WERI-Rb-1 (cell line): ENCODE data around the gene TMIGD3.

Experiments
- DNase-seq: peaks from one replicate; pipeline ENCODE4 v3.0.0-alpha.2; 2020
- H3K27ac ChIP-seq: fragments of 250-450 bp; sonication (Bioruptor Pico); 2 replicates; pipeline ENCODE4 v1.5.1; 2020; ENCODE audit warnings: mild to moderate bottlenecking, moderate library complexity
- H3K27me3 ChIP-seq: fragments of 250-450 bp; sonication (Bioruptor Pico); 2 replicates; pipeline ENCODE4 v1.5.1; 2021; ENCODE audit warnings: mild to moderate bottlenecking, low read depth, moderate library complexity; ENCODE audit not compliant: insufficient read depth, severe bottlenecking
- H3K36me3 ChIP-seq: fragments of 250-450 bp; sonication (Bioruptor Pico); 2 replicates; pipeline ENCODE4 v1.5.1; 2020; ENCODE audit warnings: mild to moderate bottlenecking, moderate library complexity
- H3K4me3 ChIP-seq: 2 replicates; pipeline ENCODE4 v1.5.1; 2011; ENCODE audit warnings: low read depth, mild to moderate bottlenecking, control low read depth, low read length
- H3K9me3 ChIP-seq: fragments of 250-450 bp; sonication (Bioruptor Pico); 2 replicates; pipeline ENCODE4 v1.5.1; 2021; ENCODE audit warnings: mild to moderate bottlenecking, moderate library complexity; ENCODE audit not compliant: severe bottlenecking
- TF ChIP-seq, protein P1 (sequence below): IDR thresholded peaks from 2 replicates; pipeline ENCODE4 v1.5.1; 2011; ENCODE audit warnings: low read depth, mild to moderate bottlenecking, control low read depth, inconsistent platforms, low read length

Gene TMIGD3

DNA sequence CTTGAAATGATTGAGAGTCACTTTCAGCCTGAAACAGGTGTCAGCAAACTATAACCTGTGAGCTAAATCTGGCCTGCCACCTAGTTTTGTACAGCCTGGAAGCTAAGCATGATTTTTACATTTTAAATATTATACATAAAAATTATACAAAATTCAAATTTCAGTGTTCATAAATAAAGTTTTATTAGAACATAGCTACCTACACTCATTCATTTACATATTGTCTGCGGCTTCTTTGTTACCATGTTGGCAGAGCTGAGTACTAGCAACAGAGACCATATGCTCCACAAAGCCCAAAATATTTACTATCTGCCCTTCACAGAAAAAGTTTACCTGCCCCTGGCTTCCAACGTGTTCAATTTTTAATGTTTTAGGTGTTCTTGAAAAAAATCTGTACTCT lies 37.7 kb downstream of the TMIGD3 start:
- Histone ChIP-seq H3K27me3 (no peaks in the 10 kb centered on the region), H3K27ac (no peak overlapping the region), H3K4me3 (no peak overlapping the region), H3K9me3 (no peaks in the 10 kb centered on the region), H3K36me3 (peaks cover 11% of the 10 kb centered on the region)
- DNase-seq = no peak
- TF ChIP-seq, protein P1, sequence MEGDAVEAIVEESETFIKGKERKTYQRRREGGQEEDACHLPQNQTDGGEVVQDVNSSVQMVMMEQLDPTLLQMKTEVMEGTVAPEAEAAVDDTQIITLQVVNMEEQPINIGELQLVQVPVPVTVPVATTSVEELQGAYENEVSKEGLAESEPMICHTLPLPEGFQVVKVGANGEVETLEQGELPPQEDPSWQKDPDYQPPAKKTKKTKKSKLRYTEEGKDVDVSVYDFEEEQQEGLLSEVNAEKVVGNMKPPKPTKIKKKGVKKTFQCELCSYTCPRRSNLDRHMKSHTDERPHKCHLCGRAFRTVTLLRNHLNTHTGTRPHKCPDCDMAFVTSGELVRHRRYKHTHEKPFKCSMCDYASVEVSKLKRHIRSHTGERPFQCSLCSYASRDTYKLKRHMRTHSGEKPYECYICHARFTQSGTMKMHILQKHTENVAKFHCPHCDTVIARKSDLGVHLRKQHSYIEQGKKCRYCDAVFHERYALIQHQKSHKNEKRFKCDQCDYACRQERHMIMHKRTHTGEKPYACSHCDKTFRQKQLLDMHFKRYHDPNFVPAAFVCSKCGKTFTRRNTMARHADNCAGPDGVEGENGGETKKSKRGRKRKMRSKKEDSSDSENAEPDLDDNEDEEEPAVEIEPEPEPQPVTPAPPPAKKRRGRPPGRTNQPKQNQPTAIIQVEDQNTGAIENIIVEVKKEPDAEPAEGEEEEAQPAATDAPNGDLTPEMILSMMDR = no peak

DNA sequence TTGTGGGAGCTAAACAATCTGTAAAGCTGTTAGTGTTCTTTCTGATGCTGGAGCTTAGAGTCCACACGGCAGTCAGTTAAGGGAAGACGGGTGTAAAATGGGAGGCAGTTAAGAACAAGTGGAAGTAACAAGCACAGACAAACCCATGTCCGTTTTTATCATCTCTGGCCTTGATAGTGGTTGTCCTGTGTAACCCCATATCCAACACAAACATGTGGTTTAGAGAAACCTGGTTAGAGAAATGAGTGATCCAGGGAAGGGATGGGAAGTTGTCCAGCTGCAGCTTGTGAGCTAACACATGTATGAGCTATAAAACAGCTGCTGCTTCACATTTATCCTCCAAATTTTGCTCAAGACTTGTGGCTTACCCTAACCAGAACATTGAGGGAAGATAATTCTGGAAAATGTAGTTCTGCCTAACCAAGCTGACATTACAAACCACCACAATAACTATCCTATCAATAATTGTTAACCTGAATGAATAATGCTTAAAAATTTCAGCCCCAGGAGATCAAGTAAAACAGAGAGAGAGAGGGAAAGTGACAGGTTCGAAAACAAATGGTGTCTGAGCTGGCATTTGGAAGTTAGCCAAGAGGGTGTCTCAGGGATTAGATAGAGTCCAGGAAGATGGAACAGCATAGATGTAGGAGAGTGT lies 40.3 kb downstream of the TMIGD3 start:
- Histone ChIP-seq H3K27me3 (no peaks in the 10 kb centered on the region), H3K9me3 (no peaks in the 10 kb centered on the region), H3K36me3 (peaks cover 34% of the 10 kb centered on the region), H3K4me3 (no peak overlapping the region), H3K27ac (no peak overlapping the region)
- no peak for DNase-seq
- TF ChIP-seq, protein P1 = no peak

DNA sequence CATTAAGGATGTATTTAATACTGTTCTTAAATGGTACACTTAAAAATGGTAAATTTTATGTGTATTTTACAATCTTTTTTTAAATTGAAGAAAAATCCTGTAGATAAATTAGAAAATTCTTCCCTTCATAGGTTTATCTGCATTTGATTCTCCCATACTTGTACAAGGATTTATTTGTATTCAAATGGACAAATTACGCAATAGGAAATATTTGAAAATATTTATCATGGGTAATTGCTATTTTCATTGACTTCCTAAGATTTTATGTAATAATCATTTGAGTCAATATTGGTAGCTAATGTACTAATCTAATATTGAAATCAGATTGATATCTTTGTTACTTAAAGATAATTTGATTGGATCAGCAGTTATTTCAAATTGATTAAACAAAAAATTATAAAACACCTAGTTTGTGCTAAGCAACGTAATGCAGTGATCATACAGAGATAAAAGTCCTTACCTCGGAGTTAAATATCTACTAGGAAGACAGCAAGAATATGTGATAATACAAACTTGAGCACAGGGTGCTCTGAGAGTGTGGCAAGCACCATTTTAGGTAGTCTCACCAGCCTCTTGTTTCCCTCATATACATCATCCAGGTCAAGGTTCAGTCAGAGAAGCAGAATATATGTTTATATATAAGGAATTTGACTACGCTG lies 40.9 kb downstream of the TMIGD3 start:
- Histone ChIP-seq H3K36me3 (peaks cover 41% of the 10 kb centered on the region), H3K27ac (no peak overlapping the region)
- DNase-seq = no peak

DNA sequence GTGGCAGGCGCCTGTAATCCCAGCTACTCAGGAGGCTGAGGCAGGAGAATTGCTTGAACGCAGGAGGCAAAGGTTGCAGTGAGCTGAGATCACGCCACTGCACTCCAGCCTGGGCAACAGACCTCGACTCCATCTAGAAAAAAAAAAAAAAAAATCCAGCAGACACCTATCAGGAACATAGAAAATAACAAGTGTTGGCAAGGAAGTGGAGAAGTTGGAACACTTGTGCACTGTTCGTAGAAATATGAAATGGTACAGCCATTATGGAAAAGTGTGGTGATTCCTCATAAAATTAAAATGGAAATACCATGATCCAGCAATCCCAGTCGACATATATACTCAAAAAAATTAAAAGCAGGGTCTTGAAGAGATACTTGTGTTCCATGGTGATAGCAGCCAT lies 41.7 kb downstream of the TMIGD3 start:
- no peak for DNase-seq
- TF ChIP-seq, protein P1 = no peak
- Histone ChIP-seq H3K27me3 (no peaks in the 10 kb centered on the region), H3K27ac (no peak overlapping the region), H3K9me3 (no peaks in the 10 kb centered on the region), H3K4me3 (no peak overlapping the region), H3K36me3 (peaks cover 48% of the 10 kb centered on the region)

More for the DNA sequence above, 40.9 kb downstream of the TMIGD3 start:
- TF ChIP-seq, protein P1 = no peak
- H3K9me3 ChIP-seq = no peaks in the 10 kb centered on the region
- H3K4me3 ChIP-seq = no peak overlapping the region
- H3K27me3 ChIP-seq = no peaks in the 10 kb centered on the region

DNA sequence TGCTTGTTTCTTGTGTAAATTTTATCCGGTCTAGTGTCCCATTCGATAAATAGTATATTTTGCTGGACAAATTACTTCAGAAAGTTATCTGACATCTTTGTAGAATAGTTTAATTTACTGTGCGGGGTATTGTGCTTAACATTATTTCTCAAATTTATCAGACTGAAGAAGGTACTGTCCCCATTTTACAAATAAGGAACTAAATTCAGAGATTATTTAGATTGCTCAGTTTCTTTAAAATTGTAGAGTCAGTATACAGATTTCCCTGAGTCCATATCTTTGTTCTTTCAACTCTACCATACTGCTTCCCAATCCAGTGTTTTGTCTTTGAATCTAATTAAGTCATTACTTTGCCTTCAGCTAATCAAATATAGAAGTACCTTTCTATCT lies 47.8 kb downstream of the TMIGD3 start:
- TF ChIP-seq, protein P1 = no peak
- Histone ChIP-seq H3K27ac (no peak overlapping the region), H3K36me3 (peaks cover 68% of the 10 kb centered on the region), H3K27me3 (no peaks in the 10 kb centered on the region), H3K9me3 (no peaks in the 10 kb centered on the region), H3K4me3 (no peak overlapping the region)
- no peak for DNase-seq
